T follicular helper cell (primary cell): ENCODE results near the gene ZNF808.
"Not testable (repeated sequence)": the region's sequence is repeated elsewhere in the genome, so short reads cannot be mapped to it uniquely, and the experiment has no call there.

Experiments
- DNase-seq: peaks from one replicate; pipeline ENCODE4 v3.0.0-alpha.2; 2020; ENCODE audit warnings: low read depth

Gene ZNF808

DNA sequence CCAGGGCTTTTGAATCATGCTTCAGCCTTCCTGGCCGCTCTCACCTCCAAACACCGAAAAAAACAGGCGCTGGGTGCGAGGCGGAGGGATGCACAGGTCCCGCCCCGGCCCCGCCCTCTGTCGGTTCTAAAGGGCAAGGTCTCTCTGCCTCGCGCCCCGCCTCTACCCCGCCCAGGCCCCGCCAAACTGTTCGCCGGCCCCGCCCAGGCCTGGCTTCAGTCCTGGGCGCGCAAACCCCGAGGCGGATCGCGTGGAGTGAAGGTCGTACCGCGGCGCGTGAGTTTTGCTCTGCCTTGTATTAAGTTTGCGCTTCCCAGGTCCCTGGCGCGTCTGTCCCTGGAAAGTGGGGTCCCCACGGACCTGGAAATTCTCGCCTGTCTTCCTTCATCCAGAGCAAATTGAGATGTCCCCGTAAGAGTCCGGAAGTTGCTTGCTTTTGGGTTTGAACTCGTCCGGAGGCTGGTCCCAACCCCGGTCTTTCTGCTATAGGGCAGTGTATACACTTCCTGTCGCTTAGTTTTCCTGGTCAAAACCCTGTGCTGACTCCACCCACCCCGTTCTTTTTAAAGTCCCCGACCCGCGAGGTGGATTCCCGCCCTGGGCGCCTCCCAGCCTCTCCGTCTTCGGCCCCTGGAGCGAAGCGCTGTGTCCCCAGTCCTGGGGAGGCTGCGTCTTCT, 8.4 kb downstream of the ZNF808 start:
- DNase-seq, result peak; percentile 85

DNA sequence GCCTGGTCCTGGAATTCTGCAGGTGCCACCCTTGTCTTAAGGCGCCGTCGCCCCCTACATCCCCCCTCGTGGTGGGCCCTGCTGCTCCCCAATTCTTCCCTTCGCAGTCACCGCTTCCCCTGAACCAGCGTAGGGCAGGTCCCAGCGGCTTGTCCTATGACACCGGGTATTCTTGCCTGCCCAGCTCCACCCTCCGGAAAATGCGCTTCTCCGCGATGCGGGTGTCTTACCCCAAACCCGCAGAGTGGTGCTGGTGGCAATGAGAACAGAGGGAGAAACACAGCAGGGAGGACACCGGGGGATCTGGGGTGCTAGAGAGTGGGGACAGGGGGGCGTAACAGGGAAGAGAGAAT, 9.0 kb downstream of the ZNF808 start:
- DNase-seq, result peak; percentile 35

DNA sequence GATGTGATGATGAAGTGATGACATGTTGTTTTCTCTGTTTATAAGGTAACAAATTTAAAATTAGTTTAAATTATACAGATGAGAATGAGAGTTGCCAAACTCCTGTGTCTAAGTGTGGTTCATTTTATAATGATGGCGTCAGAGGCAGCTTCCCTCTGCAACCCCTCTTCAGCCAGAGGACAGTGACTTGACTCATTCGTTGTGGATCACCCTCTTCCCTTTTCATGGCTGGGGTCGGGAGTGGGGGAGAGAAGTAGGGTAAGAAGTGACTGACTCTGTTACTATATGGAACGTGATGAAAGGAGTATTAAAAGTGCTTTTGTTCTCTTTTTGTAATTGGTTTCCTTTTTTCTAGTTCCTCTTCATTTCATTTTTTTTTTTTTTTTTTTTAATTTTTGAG, 11.3 kb downstream of the ZNF808 start:
- DNase-seq, result not testable (repeated sequence)

DNA sequence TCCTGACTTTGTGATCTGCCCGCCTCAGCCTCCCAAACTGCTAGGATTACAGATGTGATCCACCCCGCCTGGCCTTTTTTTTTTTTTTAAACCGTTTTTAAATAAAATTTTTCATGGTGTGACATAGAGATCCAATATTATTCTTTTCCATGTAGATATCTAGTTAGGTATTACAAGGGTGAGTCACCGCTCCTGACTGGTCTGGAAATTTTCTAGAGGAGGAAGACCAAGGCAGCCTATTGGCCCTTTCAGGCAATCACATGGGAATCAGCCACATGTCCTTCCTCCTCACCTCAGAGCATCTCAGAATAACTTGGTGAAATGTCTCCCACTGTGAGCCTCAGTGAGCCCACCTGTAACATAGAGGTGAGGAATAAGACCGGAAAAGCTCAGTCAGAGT, 13.7 kb downstream of the ZNF808 start:
- not testable (repeated sequence) for DNase-seq

DNA sequence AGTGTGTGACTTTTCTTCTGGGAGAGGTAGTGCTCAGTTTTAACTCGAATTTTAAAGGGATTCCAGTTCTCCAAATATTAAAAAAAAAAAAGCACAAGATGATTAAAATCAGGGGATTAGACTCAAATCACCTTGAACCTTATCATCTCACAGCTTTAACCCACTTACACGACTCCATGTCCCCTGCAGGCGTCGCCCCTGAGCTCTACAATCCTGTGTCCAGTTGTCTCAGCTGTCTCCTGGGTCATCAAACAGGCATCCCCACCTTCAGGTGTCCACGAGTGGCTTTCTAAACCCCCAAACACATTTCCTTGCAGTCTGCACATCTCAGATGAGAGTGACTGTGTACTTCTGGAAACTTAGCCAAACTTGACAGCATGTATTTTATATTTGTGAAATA, 14.1 kb downstream of the ZNF808 start:
- no peak for DNase-seq

DNA sequence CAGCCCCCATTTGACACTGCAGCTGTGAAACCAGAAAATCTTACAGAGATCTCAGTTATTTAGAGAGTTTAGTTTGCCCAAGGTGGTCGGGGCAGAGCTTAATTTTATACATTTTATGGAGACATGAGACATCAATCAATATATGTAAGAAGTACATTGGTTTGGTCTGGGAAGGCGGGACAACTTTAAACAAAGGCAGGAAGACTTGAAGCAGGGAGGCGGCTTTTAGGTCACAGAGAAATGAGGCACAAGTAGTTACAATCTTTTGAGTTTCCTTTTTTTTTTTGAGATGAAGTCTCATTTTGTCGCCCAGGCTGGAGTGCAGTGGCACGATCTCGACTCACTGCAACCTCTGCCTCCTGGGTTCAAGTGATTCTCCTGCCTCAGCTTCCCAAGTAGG, 15.1 kb downstream of the ZNF808 start:
- not testable (repeated sequence) for DNase-seq

DNA sequence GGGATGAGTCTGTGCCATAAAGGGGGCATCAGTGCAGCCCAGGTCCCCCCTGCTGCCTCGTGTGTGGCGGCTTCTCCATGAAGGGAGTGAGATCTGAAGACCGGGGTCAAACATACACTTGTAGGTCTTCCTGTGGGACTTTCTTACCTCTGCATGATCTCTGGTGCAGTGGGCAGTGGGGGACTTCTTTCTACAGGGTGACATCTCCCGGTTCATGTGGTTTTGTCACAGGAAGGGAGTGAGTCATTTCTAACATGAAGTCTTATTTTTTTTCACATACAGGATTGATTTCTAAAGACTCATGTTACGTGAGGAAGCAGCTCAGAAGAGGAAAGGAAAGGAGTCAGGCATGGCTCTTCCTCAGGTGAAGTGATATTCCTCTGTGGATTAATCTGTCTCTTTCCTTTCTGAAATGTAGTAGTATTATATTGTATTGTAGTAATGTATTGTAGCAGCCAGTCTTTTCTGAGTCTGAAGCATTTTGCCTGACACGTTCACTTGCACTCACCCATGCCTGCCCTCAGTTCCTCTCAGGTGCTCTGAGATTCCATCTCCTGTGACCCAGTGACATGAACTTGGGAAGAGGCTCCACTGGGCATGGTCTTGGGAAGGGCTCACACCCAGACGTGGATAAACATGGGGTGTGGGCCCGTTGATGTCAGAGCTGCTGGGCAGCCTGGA, 15.7 kb downstream of the ZNF808 start:
- DNase-seq, result no peak

DNA sequence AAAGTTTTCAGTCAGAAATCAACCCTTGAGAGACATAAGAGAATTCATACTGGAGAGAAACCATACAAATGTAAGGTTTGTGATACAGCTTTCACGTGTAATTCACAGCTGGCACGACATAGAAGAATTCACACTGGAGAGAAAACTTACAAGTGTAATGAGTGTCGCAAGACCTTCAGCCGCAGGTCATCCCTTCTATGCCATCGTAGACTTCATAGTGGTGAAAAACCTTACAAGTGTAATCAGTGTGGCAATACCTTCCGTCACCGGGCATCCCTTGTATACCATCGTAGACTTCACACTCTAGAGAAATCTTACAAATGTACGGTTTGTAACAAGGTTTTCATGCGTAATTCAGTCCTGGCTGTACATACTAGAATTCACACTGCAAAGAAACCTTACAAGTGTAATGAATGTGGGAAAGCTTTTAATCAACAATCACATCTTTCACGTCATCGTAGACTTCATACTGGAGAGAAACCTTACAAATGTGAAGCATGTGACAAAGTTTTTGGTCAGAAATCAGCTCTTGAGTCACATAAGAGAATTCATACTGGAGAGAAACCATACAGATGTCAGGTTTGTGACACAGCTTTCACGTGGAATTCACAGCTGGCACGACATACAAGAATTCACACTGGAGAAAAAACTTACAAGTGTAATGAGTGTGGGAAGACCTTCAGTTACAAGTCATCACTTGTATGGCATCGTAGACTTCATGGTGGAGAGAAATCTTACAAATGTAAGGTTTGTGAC, 26.9 kb downstream of the ZNF808 start:
- DNase-seq, result no peak

DNA sequence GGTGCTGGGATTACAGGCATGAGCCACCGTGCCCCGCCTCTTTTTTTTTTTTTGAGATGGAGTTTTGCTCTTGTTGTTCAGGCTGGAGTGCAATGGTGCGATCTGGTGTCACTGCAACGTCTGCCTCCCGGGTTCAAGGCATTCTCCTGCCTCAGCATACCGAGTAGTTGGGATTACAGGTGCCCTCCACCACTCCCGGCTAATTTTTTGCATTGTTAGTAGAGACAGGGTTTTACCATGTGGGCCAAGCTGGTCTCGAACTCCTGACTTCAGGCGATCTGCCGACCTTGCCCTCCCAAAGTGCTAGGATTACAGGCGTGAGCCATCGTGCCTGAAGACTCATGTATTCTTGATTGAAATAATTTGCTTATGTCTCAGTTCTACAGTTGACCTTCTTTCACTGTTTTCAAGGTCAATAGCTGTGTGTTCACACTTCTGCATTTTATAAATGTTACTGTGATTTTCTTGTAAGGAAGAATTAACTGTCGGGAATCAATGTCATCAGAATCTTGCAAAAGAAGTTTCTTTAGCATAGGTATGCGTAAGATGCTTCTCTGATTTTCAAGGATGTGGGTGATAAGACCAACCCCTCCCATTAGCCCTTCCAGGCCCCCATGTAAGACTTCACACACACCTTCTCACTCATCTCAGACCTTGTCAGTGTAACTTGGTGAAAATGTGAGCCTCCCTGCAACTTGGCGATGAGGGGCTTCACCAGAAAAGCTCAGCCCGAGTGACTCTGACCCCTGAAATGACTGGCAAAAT, 29.9 kb downstream of the ZNF808 start:
- no peak for DNase-seq

DNA sequence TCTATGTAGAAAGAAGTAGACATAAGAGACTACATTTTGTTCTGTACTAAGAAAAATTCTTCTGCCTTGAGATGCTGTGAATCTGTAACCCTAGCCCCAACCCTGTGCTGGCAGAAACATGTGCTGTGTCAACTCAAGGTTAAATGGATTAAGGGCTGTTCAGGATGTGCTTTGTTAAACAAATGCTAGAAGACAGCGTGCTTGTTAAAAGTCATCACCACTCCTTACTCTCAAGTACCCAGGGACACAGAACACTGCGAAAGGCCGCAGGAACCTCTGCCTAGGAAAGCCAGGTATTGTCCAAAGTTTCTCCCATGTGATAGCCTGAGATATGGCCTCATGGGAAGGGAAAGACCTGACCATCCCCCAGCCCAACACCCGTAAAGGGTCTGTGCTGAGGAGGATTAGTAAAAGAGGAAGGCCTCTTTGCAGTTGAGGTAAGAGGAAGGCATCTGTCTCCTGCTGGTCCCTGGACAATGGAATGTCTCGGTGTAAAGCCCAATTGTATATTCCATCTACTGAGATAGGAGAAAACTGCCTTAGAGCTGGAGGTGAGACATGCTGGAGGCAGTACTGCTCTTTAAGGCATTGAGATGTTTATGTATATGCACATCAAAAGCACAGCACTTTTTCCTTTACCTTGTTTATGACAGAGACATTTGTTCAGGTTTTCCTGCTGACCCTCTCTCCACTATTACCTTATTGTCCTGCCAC, 31.4 kb downstream of the ZNF808 start:
- not testable (repeated sequence) for DNase-seq

DNA sequence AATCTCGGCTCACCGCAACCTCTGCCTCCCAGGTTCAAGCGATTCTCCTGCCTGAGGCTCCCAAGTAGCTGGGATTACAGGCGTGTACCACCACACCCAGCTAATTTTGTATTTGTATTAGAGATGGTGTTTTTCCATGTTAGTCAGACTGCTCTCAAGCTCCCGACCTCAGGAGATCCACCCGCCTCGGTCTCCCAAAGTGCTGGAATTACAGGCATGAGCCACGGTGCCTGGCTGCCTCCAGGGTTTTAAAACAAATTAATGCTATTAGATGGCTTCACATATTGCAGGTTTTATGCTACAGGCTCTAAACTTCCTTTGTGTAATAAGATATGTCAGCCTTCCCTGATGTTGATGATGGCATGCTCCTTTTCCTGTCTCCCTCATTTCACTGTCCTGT, 34.1 kb downstream of the ZNF808 start:
- DNase-seq, result not testable (repeated sequence)

DNA sequence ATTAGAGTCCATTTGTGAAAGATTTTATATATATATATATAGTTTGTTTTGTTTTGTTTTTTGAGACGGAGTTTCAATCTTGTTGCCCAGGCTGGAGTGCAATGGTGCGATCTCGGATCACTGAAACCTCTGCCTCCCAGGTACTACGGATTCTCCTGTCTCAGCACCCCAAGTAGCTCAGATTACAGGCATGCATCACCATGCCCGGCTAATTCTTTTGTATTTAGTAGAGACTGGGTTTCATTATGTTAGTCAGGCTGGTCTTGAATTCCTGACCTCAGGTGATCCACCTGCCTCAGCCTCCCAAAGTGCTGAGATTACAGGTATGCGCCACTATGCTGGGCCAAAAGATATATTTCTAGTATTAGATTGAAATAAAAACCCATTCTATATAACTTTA, 38.7 kb downstream of the ZNF808 start:
- DNase-seq, result no peak

DNA sequence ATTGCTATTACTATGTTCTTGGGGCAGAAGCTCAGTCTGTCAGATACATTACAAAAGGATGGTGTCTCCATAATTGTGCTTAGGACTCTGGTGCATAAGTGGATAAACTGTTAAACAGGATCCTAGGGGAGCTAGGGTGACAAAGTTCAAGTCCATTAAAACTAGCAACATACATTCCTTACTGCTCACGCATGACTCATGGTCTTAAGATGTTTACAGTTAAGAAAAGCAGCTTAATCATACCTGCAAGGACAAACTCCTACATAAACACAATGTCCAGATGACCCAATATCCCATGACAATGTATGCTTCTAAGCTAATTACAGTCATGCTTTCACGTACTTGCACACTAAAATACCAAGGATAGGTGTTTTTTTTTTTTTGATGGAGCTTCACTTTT, 39.1 kb downstream of the ZNF808 start:
- DNase-seq, result no peak

DNA sequence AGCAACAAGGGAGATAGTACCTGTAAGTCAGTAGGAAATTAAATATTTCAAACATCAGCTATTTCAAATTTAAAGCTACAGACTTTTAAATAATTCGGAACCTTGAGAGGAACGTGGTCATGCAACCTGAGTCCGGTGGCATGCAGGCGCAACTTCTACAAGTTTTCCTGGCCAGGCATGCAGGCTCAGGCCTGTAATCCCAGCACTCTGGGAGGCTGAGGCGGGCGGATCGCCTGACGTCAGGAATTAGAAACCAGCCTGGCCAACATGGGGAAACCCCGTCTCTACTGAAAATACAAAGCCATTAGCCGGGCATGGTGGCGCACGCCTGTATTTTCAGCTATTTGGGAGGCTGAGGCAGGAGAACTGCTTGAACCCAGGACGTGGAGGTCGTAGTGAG, 40.5 kb downstream of the ZNF808 start:
- no peak for DNase-seq

DNA sequence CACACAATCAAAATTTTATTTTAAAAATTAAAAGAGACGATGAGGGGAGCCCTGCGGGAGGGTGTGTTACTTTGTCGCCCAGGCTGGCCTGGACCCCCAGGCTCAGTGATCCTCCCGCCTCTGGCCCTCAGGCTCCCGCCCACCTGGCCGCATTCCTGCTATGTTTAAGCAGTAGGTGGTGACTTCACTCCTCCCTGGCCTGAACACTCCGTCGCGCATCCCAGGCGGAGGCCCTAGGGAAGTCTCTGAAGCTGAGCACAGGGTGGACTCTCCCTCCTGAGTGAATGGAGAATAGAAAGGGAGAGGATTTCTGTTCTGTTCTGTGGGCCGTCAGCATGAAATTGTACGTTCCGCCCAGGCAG, 42.2 kb downstream of the ZNF808 start:
- not testable (repeated sequence) for DNase-seq

DNA sequence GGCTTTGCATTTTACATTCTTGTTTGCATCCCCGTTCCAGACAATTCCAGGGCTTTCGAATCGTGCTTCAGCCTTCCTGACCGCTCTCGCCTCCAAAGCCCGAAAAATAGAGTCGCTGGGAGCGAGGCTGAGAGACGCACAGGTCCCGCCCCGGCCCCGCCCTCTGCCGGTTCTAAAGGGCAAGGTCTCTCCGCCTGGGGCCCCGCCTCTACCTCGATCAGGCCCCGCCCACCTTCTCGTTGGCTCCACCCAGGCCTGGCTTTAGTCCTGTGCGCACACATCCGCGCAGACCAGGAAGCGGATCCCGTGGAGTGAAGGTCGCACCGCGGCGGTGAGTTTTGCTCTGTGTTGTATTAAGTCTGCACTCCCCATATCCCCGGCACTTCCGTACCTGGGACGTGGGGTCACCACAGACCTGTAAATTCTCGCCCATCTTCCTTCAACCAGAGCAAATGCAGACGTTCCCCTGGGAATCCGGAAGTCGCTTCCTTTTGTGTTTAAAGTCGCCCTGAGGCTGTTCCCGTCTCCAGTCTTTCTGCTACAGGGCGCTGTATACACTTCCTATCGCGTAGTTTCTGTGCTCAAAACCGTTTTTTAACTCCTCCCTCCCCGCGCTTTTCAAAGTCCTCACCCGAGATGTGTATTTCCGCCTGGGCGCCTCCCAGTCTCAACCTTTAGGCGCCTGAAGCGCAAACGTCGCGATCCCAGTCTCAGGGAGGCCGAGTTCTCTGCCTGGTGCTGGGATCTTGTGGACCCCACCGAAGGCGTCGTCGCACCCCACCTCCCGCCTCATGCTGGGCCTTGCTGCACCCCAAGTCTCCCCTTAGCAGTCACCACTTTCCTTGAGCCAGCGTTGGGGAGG, 42.8 kb downstream of the ZNF808 start, which contains the start of gene ZNF701:
ZNF701 (plus strand) TSS at position 288 of the 862 bp plus-strand sequence. CDS start 3,861 bp downstream, outside the sequence.
- peak; percentile 93 for DNase-seq

DNA sequence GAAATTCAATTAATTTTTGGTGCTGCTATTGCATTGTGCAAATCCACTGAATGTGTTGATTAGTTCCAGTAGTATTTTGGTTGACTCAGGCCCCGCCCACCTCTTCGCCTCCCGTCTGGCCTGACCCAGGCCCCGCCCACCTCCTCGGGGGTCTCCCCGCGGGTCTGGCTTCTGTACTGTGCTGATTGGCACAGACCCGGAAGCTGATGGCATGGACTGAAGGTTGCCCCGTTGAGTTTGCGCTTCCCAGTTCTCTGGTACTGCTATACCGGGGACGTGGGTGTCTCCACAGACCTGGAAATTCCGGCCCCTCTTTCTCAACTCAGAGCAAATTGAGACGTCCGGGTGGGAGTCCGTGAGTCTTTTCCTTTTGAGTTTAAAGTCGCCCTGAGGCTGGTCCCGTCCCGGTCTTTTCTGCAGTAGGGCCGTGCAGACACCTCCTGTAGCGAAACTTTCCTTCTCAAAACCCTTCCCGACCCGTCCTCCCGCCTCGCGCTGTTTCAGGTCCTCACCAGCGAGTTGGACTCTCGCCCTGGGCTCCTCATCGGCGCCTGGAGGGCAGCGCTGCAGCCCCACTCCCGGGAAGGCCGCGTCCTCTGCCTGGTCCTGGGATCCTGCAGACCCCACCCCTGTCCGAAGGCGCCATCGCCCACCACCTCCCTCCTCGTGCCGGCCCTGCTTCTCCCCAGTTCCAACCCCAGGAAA, 57.4 kb downstream of the ZNF808 start:
- no peak for DNase-seq

DNA sequence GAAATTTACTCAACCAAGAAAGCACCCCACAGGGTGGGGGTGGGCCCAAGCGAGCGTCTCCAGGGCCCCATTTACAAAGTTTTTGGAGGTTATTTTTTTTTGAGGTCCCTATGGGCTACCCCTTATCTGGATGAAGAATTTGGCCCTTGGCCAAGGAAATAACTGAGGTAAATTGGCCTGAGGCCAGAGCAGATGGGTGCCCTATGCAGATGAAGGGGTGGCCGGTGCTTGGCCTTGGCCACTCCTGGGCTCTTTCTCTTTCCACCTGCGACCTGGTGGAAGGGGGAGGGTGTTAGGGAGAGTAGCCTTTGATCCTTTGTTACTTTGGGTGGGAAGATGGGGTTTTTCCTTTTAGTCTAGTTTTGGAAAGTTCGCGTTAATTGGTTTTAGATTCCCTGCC, 58.1 kb downstream of the ZNF808 start:
- no peak for DNase-seq

DNA sequence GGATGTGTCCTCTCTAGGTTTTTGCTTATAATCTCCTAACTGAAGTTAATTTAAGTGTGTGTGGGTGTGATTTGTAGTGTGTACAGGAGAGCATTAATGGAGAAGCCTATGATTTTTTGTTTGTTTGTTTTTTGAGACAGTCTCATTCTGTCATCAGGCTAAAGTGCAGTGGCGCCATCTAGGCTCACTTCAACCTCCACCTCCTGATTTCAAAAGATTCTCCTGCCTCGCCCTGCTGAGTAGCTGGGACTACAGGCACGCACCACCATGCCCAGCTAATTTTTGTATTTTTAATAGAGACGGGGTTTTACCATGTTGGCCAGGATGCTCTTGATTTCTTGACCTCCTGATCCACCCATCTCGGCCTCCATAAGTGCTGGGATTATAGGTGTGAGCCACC, 63.3 kb downstream of the ZNF808 start:
- no peak for DNase-seq

DNA sequence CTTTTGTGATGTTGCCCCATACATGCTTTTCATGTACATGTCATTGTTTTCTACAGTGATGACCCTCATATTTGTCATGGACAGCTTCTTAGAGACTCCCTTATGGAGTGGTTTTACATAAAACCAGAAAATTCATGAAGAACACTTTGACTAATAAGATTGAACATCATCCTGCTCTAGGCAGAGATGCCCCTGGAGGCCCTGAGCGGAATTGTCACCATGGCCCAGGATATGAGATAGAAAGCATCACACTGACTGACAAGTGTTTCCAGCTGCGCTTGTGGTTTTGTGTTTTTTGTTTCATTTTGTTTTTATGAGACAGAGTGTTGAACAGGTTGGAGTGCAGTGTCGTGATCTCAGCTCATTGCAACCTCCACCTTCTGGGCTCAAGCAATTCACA, 64.8 kb downstream of the ZNF808 start:
- no peak for DNase-seq
